ENCODE results near the gene PTPRM.

Gene PTPRM

GRCh38 chr18:7754258-7754657, 187.1 kb downstream of the PTPRM start:
- Histone ChIP-seq H3K27me3 (ENCODE audit: control insufficient read depth, low read length) (no peaks in the 10 kb centered on the region), H3K27ac (ENCODE audit: low read depth, low read length) (no peak overlapping the region), H4K20me1 (ENCODE audit: control insufficient read depth, insufficient read depth, low read depth, low read length) (no peaks in the 10 kb centered on the region), H3F3A (ENCODE audit: control insufficient read depth, insufficient read depth) (no peaks in the 10 kb centered on the region), H3K36me3 (ENCODE audit: control insufficient read depth, low read length) (no peaks in the 10 kb centered on the region), H3K9me2 (replicated peaks; ENCODE audit: control insufficient read depth, low read length) (no peaks in the 10 kb centered on the region), H3K9me3 (ENCODE audit: control insufficient read depth, insufficient read depth, low read length) (no peaks in the 10 kb centered on the region), H3K4me3 (ENCODE audit: low read length) (no peak overlapping the region), H3K4me1 (ENCODE audit: control insufficient read depth, low read length) (no peaks in the 10 kb centered on the region), H3K4me2 (ENCODE audit: low read length) (no peak overlapping the region), H3K79me2 (ENCODE audit: control insufficient read depth, low read length) (no peaks in the 10 kb centered on the region)
- TF ChIP-seq EZH2phosphoT487 (IDR thresholded peaks at IDR 0.05; ENCODE audit: borderline replicate concordance, low read length) (no peak), CTCF (IDR thresholded peaks at IDR 0.05; ENCODE audit: low read depth, low read length, poor library complexity, severe bottlenecking) (no peak)

GRCh38 chr18:7754725-7755181, 187.6 kb downstream of the PTPRM start:
- Histone ChIP-seq H4K20me1 (ENCODE audit: control insufficient read depth, insufficient read depth, low read depth, low read length) (no peaks in the 10 kb centered on the region), H3K9me2 (replicated peaks; ENCODE audit: control insufficient read depth, low read length) (no peaks in the 10 kb centered on the region), H3K4me1 (ENCODE audit: control insufficient read depth, low read length) (no peaks in the 10 kb centered on the region), H3F3A (ENCODE audit: control insufficient read depth, insufficient read depth) (no peaks in the 10 kb centered on the region), H3K79me2 (ENCODE audit: control insufficient read depth, low read length) (no peaks in the 10 kb centered on the region), H3K9me3 (ENCODE audit: control insufficient read depth, insufficient read depth, low read length) (no peaks in the 10 kb centered on the region), H3K36me3 (ENCODE audit: control insufficient read depth, low read length) (no peaks in the 10 kb centered on the region), H3K27ac (ENCODE audit: low read depth, low read length) (no peak overlapping the region), H3K4me2 (ENCODE audit: low read length) (no peak overlapping the region), H3K27me3 (ENCODE audit: control insufficient read depth, low read length) (no peaks in the 10 kb centered on the region), H3K4me3 (ENCODE audit: low read length) (no peak overlapping the region)
- no peak for TF ChIP-seq CTCF (IDR thresholded peaks at IDR 0.05; ENCODE audit: low read depth, low read length, poor library complexity, severe bottlenecking)
- TF ChIP-seq EZH2phosphoT487 (IDR thresholded peaks at IDR 0.05; ENCODE audit: borderline replicate concordance, low read length): no peak

- Histone ChIP-seq H3F3A (ENCODE audit: control insufficient read depth, insufficient read depth) (no peaks in the 10 kb centered on the region), H4K20me1 (ENCODE audit: control insufficient read depth, insufficient read depth, low read depth, low read length) (no peaks in the 10 kb centered on the region), H3K27ac (ENCODE audit: low read depth, low read length) (no peak overlapping the region), H3K9me2 (replicated peaks; ENCODE audit: control insufficient read depth, low read length) (no peaks in the 10 kb centered on the region), H3K79me2 (ENCODE audit: control insufficient read depth, low read length) (no peaks in the 10 kb centered on the region), H3K4me1 (ENCODE audit: control insufficient read depth, low read length) (no peaks in the 10 kb centered on the region), H3K36me3 (ENCODE audit: control insufficient read depth, low read length) (no peaks in the 10 kb centered on the region), H3K27me3 (ENCODE audit: control insufficient read depth, low read length) (no peaks in the 10 kb centered on the region), H3K4me2 (ENCODE audit: low read length) (no peak overlapping the region), H3K9me3 (ENCODE audit: control insufficient read depth, insufficient read depth, low read length) (no peaks in the 10 kb centered on the region), H3K4me3 (ENCODE audit: low read length) (no peak overlapping the region)
- TF ChIP-seq EZH2phosphoT487 (IDR thresholded peaks at IDR 0.05; ENCODE audit: borderline replicate concordance, low read length): no peak
- TF ChIP-seq CTCF (IDR thresholded peaks at IDR 0.05; ENCODE audit: low read depth, low read length, poor library complexity, severe bottlenecking): no peak
Measured at GRCh38 chr18:7755753-7756475, 188.8 kb downstream of the PTPRM start.
